Right lobe of liver (tissue), 4 donors: ENCODE results near the gene SYCE3.

Experiments used
- CTCF ChIP-seq, 4 donors: fragments of 200-600 bp in 3 of 4; fragments of 450-650 bp in 1 of 4; IDR thresholded peaks; one replicate each; pipeline versions ENCODE4 v1.5.1 to v1.8.0; 2016 to 2022; ENCODE audit warnings: antibody characterized with exemption in 4 of 4, mild to moderate bottlenecking in 2 of 4
- POLR2A ChIP-seq: fragments of 450-650 bp; IDR thresholded peaks from one replicate; pipeline ENCODE4 v1.6.1; 2017; ENCODE audit warnings: antibody characterized with exemption, mild to moderate bottlenecking
- donor health status: DM: no; HTN: no; CAD: no.
- donor health status: DM: no; HTN: no; CAD: no.
- donor health status: DM: no; HTN: yes; CAD: no.

GRCh38 chr22:50595189-50595588, 32.5 kb upstream of the SYCE3 start:
- TF ChIP-seq CTCF (IDR thresholded peaks at IDR 0.05) = no peak
- no peak for TF ChIP-seq POLR2A
